Measurements from ENCODE around the gene MAP3K9.
"Not testable (repeated sequence)": the region's sequence is repeated elsewhere in the genome, so short reads cannot be mapped to it uniquely, and the experiment has no call there.

MAP3K9 gene

DNA sequence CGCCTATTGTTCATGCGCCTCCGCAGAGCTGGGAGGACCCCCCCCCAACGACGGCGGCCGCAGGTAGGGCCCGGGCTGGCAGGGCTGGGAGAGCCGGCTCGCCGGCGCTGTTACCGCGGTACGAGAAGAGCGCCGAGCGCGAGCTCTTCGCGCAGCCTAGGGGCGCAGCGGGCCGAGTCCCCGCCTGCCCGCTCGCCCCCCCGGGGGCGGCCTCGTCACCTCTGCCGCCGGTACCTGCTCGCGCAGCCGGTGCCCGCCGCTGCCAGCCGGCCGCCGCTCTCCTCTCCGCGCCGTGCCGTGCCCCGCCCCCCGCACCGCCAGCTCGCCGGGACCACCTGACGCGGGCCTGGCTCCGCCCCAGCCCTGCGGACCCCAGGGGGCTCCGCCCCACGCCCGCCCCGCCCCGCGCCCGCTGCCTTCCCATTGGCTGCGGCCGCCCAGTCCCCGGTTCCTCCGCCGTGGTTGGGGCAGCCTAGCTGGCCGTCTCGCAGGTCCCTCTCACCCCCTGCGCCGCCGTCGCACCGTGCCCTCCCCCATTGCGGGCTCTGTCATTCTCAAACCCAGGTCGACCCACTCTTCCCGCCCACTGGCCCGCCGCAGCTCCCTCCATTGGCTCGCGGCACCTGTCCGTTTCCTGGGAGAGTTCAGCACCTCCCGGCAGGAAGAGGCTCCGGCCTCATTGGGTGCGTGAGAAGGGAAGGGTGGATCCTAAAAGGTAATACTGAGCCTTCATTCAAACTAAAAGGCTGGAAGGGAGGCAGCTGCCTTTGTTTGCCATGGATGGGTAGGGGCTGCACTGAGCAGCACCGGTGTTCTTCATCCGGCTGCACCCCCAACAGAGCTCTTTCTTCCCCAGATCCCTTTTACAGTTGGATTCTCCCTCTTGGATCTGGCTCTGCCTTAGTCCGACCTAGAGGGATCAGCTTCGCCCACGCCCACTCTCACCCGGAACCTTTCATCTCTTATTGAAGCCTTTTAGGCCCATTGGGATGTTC, at the start of gene MAP3K9:
Gene MAP3K9 (minus strand): TSS at position 289 of the 995 bp plus-strand sequence. CDS start 342 bp downstream, outside the sequence.
- DNase-seq = peak; percentile 76 to 77

DNA sequence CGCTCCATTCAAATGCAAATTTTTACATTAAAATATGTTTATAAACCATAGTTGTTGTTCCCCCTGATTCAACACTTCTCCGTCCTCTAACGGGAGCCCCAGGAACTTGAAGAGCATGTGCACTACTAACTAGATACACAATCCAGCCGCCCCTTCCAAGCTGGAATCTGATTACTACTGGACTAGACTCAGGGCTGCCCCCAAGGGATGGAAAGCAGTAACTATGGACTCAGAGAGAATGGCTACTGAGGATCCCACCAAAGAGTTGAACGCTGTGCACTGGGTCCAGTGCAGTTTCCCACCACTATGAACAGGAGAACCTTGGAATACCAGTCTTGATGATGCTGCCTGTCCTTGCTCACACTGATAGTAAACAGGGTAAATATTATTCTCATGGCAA, 49.3 kb upstream of the MAP3K9 start:
- no peak for DNase-seq

DNA sequence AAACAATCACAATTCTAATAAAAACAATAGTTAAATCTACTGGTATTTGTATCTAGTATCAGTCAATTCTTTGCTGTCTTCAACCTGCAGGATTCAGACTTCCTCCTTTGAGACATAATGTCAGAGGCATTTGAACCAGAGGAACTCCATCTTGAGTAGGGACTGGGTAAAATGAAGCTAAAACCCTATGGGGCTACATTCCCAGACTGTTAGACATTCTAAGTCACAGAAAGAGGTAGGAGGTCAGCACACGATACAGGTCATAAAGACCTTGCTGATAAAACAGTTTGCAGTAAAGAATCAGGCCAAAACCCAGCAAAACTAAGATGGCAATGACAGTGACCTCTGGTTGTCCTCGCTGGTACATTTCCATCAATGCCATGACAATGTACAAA, 48.2 kb upstream of the MAP3K9 start:
- DNase-seq = no peak

DNA sequence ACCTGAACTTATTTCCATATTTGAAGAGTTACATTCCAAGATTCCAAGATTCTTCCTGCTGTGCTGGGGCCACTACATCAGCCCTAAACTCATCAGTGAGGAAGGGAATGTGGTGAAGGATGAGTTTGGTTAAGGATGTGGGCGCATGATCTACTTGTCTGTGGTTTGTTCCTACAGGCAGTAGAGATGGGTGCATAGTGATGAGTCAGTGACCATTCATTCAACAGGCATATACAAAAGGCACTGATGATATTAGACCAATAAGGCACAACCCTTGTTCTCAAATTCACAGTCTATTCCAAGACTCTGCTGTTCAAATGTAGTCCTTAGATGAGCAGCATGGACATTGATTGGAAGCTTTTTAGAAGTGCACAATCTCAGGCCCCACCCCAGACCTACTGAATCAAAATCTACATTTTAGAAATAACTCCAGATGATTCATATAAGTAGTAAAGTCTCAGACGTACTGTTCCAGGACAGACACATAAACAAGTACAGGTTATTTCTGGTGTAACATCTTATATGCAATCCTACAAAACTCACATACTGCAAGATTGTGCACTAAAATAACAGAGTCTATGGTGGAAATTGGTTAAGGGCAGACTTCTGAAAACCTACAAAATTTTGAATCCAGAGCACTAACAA, 47.7 kb upstream of the MAP3K9 start:
- DNase-seq = no peak

DNA sequence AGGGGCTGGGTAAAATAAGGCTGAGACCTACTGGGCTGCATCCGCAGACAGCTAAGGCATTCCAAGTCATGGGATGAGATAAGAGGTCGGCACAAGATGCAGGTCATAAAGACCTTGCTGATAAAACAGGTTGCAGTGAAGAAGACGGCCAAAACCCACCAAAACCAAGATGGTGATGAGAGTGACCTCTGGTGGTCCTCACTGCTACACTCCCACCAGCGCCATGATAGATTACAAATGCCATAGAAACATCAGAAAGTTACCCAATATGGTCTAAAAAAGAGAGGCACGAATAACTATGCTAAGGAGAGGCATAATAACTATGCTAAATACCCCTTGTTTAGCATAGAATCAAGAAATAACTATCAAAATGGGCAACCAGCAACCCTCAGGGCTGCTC, 46.2 kb upstream of the MAP3K9 start:
- DNase-seq = no peak

DNA sequence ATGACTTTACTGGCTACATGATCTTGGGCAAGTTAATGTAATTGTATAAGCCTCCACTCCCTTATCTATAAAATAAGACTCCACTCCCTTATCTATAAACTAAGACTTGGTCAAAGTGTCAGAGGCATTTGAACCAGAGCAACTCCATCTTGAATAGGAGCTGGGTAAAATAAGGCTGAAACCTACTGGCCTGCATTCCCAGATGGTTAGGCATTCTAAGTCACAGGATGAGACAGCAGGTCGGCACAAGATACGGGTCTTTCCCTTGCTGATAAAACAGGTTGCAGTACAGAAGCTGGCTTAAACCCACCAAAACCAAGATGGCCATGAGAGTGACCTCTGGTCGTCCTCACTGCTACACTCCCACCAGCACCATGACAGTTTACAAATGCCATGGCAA, 44.3 kb upstream of the MAP3K9 start:
- DNase-seq = not testable (repeated sequence)

DNA sequence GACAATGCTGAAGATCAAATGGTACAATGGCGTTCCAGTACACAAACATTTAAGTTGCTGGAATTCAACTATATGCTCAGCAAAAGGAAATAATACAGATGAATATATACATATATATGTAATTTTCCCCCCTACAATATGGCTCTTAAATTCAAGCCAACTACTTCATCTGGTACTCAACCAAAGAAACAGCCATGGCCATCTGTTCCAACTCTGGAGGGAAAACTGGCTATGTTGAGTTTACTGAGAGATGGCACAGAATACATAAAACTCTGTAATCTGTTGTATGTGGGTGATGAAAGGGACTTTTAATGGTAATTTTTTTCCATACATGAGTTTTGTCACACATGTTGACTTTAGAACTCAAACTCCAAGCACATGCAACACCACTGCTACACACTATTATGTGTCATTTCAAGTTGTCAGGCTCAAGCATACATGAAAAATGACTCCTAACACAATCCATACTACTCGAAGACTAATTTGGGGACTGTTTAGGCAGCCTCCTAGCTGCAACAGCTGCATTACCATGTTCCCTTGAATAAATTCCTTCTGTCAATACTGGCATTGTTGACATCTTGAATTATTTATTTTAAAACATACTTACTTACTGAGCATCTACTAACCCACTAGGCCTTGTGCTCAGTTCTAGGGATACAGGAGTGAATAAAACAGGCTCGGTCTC, 38.2 kb upstream of the MAP3K9 start:
- DNase-seq = no peak

DNA sequence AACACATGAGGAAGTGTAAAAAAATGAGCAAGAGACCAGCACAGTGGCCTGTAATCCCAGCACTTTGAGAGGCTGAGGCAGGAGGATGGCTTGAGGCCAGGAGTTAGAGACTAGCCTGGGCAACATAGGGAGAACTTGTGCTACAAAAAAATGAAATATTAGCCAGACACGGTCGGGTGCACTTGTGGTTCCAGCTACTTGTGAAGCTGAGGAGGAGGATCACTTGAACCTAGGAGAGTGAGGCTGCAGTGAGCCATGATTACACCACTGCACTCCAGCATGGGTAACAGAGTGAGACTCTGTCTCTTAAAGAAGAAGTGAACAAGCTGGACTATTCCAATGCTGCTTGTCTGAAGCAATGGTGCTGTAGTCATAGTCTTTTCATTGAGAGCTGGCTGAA, 36.3 kb upstream of the MAP3K9 start:
- no peak for DNase-seq

DNA sequence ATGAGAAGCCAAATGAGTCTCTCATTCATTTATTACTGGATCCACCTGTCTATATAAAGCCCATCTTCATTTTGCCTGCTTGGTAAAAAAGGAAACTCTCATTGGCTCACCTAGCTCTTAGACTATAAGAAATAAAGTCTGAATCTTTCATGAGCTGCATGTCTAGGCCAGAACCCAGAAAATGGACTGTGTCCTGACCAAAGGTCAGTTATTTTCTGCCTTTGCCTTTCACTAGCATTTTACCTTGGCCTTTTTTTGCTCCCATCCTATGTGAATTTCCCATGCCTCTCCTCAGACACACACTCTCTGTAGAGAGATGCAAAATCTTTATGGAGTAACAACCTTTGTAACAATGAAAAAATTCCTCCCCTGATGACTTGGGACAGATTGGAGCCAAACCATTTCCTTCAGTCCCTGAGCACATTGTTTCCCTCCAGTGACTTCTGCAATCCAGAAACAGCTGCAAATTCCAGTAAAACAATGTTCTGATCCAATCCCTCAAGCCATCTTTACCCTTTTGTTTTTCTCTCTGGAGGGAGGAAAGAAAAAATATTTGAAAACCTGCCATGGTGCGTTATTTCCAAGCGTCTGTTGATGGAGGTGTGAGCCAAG, 33.6 kb upstream of the MAP3K9 start:
- no peak for DNase-seq

DNA sequence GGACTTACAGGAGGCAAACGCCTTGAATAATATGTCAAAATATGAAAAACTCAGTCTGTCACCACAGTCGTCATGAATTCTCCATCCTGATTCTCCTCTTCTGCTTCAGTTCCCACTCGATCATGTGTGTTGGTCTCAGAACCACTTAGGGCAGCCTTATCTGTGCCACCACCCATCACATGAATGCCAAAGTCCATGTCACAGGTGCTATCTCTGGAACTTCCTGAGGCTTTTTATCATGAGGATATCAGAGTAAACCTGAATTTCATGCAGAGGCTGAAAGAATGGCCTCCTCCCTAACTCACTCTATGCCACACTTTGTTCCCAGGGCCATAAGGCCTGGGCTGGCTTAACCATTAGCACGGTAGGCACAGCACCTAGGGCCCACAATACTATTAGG, 28.8 kb upstream of the MAP3K9 start:
- DNase-seq = no peak

DNA sequence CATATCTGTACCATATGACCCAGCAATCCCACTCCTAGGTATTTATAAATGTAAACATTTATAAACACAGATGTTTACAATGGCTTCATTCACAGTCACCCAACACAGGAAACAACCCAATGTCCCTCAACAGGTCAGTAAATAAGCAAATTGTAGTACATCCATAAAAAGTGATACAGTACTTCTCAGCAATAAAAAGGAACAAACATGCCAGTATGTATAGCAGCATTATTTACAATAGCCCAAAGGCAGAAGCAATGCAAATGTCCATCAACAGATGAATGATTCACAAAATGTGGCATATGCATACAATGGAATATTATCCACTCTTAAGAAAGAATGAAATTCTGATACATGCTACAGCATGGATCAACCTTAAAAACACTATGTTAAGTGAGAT, 27.6 kb upstream of the MAP3K9 start:
- no peak for DNase-seq

DNA sequence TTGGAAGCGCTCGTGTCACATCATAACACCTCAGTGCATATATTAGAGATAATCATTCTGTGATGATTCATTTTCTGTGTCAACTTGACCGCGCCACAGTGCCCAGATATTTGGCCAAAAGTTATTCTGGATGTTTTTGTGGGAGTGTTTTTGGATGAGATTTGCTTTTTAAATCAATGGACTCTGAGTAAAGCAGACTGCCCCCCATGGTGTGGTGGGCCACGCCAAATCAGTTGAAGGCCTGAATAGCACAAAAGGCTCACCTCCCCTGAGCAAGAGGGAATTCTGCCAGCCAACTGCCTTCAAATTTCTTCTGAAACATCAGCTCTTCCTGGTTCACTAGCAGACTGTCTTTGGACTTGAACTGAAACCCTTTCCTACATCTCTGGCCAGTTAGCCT, 24.6 kb upstream of the MAP3K9 start:
- DNase-seq = no peak

DNA sequence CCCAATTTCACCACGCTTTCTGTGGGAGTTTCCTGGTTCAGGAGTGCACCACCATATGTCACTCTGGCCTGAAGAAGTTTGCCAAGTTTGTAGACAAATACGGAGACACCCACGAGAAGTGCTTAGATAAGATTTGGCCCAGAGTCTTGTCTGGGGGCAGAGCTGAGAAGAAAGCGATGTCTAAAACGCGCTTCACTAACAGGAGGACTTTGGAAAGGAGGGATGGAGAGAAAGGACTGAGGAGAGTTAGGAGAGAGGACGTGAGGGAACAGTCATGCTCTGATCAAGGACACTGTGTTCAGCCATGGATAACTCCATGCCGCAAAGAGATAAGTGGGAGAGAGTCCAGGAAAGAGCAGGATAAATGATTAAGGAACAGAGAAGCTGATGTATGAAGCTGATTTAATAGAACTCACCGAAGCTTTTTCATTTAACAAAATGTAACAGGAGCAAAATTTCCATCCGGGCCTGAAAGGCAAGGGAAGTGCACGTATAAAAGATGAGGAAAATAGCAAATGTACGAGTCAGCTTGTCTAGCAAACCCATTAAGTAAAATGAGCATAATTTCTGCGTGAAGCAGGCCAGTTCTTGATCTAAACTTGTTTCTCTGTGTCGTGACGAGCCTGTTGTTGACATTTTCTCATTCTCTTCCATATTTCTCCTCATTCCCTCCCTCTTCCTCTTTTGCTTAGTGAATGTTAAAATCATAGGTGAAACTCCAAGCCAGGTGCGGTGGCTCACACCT, 23.4 kb upstream of the MAP3K9 start:
- no peak for DNase-seq

DNA sequence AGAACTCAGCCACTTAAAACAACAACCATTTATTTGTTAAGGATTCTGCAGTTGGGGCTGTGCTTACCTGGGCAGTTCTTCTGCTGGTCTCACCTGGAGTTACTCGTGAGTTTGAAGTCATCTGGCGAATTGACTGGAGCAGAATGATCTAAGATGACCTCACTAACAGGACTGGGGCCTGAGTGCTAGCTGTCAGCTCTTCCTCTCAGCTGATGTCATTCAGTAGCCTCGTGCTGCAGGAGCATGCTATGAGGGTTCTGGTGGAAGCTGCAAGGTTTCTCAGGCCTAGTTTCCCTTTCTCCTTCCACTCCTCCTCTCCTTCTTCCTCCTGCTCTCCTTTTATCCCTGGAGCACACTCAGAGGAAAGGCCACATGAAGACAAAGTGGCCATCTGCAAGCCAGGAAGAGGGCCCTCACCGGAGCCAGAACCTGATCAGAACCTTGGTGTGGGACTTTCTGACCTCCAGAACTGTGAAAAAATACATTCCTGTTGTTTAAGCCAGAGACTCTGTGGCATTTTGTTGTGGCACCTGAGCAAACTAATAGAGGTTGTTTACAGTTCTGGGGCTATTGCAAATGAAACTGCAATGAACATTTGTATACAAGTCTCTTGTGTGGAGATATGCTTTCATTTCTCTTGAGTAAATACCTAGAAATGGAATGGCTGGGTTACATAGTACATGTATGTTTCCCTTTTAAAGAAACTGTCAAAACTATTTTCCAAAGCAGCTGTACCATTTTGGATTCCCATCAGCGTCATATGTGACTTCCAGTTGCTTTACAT, 21.9 kb upstream of the MAP3K9 start:
- no peak for DNase-seq

DNA sequence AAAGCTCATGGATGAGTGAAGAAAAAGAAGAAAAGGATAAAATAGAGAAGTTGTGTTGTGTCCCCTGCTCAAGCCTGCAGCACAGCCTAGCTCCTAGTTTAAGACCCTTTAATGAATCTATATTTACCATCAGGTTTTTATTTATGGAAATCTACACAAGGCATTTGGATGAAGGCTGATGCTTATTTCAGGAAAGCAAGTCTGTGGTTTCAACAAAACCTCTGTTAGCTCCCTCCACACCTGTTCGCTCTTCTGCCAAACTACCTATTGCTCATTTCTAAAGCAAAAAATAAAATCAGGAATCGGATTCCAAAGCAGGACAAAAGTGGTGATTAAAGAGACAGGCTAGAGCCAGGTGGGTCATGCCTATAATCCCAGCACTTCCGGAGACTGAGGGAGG, 18.9 kb upstream of the MAP3K9 start:
- DNase-seq = no peak

DNA sequence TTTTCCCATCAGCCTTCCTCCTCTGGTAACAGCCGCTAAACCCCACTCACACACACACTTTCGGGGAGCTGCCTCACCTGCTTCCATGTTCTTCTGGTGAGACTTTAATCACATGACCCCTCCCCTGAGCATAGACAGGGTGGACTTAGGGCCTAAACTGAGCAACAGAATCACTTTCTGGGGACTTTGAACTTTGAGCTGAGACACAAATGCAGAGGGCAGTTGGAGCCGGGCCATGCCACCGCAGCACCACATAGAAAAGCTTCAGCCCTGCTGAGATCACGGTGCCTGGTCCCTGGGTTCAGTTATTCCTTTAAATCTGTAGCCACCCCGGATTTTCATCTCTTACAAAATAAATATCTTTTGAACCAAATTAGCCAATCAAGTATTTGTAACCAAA, 18.4 kb upstream of the MAP3K9 start:
- DNase-seq = no peak

DNA sequence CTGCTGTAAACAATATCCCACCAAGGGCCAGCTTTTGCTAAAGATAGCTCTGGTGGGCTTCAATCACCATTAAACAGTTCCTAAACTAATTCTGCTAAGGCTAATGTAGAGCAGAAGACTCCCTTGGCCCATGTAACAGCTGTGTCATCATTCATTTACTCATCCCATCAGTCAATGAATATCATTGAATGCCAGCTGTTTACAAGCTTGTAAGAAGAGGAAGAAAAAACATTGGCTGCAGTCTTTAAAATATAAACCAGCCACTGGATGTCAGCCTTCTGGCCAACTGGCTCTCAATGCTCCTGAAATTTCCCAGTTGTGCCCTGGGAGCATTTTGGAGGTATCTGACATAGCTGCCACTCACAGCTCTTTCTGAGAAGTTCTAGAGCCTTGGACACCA, 18.0 kb upstream of the MAP3K9 start:
- DNase-seq = no peak

DNA sequence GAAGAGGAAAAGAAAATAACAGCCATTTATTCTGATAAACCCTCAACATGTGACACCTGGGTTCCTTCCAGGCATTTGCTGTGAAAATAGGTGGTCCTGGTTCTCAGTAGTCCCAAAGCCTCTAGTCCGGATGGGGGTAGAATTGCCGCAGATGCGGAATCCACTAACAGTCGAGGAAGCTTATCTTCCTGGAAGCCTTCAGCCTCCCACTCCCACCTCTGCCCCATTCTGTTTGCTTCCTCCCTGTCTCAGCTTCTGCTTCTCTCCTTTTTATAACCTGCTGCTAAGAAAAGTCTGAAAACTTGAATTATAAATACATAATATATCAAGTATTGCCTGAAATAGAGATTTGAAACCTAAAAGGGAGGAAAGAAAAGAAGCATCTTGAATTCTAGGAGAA, 14.0 kb upstream of the MAP3K9 start:
- no peak for DNase-seq

DNA sequence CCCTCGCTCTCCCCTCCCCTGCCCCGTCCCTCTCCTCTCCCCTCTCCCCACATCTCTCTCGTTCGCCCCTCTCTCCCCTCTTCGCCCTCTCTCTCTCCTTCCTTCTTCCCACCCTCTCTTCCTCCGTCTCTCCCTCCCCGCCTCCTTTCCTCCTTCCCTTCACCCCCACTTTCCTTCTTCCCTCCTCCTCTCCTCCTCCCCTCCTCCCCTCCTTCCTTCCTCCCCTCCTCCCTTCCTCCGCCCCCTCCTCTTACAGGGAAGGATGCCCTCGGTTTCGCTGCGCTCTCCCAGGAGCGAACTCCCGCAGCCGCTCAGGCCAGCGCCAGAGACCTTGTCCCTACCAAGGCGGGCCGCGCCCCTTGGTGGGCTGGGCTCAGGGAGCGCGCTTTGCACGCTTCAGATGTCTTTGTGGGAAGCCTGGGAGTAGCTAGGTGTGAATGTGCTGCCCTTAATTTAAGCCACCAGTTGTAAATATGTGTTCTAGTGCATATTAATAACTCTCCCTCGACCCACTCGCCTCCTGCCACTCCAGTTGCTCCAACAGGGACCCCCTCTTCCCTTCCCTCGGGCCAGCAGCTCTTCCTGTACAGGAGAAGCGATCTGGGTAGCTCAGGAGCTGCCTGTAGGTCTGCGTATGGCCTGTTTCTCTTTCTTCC, 13.3 kb upstream of the MAP3K9 start:
- DNase-seq = no peak

DNA sequence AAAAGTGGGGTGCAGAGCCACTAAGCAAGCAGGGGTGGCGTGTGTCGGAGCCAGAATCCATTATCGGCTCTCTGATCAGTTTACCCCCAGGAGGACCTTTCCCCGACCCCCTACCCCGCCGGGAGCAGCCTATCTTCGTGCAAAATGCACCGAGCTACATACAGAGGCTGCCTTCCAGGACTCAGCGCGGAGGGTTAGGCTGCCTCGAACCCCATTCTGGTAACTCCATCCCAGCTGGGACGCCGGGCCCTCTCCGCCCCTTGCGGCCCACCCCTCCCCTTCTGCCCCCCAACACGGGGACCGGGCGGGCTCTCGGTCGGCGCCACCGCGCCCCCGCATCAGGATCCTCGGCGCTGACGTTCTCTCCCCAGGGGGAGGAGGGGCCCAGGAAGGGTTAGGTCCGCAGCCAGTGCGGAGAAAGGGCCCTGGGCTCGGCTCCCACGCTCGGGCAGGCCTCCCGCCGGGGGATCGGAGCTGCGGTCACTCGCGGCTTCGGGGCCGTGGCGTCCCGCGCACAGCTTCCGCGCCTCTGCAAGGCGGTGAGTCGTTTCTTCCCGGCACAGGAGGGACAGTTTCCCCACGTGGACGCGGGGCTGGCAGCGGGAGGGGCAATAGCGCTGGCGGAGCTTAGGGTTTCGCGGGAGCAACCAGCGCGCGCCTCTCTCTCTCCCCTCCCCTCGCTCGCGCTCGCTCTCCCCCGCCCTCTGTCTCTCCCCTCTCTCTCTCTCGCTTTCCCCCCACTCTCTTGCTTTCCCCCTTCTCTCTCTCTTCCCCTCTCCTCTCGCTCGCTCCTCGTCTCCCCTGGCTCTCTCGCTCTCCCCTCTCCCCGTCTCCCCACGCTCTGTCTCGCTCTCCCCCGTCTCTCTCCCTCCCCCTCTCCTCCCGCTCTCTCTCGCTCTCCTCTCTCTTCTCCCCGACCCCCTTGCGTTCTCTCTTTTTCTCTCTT, 12.5 kb upstream of the MAP3K9 start:
- DNase-seq = peak; percentile 47 to 49
